Right lung (tissue), 5 donors: ENCODE measurements around the gene WLS. TPM values are rescaled to one million over a fixed set of nuclear protein-coding genes. Genes with fewer than 3 reads are reported as not detected.
"Not testable (repeated sequence)": the region's sequence is repeated elsewhere in the genome, so short reads cannot be mapped to it uniquely, and the experiment has no call there.

Experiments used
- DNase-seq, 2 donors: peaks; one replicate each; pipeline ENCODE4 v3.0.0-alpha.2; 2013
- polyA plus RNA-seq, 5 donors: library from polyadenylated mRNA; unstranded; fragments of 120-200 nt; gene quantifications; one replicate each; pipeline versions ENCODE4 v1.2.1 to v1.2.3, GENCODE V29; 2013; ENCODE audit warnings: inconsistent platforms in 1 of 5, low replicate concordance in 1 of 5; ENCODE audit not compliant: insufficient read length in 5 of 5, insufficient read depth in 1 of 5

The WLS gene
- polyA plus RNA-seq, 5 donors = 112 to 174 (median 149) TPM

DNA sequence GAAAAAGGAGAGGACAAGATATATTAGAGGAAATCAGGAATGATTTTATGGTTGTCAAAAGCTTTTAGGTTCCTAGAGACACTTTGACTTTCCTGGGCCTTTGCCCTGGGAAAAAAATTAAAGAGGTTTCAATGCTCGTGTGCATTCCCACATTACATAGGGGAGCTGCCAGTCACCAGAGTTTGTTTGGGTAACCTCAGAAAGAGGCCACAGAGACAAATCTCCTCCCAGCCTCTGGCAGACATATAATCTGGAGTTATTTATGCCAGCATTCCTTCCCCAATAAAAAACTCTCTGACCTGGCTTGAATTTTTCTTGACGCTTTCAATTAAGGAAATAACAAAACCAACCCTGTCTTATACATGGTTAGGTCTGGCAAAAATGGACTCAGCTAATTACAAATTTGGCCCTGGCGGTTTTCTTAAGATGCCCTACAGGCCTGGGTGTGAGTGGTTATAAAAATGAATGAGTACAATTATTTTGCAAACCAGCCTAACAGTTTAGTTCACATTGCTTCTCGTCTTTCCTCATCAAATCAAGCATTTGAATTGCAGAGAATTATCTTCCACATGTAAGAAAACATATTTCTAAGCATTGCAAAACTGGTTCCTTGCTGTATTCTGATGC is 63.7 kb downstream of the WLS start:
- DNase-seq = no peak

DNA sequence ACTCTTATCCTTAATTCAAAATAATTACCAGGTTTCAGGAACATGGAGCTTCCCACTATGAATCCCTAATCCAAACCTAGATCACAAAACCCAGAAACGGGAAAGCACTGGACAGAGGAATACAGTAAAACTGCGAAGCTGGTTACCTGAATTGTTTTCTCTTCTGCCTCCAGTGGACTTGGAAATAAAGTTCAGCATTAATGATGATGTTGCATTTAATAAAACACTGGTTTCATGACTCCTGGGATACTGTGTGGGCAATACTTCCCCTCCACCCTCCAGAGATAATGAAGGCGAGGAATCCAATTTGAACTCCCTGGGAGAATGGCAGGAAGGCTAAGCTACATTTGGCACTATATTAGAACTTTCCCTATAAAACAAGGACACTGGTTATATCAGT is 65.1 kb downstream of the WLS start:
- no peak for DNase-seq

DNA sequence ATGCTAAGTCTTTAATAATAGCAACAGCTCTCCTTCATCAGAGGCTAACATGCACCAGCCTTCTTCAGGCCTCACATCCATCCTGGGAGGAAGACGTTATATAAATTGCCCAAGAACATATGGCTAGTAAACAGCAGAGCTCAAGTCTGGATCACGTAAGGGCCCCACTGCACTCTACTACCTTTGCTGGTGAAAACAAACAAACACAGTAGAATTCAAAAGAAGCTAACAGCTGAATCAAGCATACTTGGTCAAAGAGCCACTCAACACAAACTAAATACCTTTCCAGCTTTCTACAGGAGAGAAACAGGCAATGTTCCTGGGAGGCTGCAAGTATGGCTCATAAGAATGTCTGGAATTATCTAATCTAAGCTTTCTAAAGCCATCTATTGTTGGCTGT is 66.0 kb downstream of the WLS start:
- DNase-seq = no peak

DNA sequence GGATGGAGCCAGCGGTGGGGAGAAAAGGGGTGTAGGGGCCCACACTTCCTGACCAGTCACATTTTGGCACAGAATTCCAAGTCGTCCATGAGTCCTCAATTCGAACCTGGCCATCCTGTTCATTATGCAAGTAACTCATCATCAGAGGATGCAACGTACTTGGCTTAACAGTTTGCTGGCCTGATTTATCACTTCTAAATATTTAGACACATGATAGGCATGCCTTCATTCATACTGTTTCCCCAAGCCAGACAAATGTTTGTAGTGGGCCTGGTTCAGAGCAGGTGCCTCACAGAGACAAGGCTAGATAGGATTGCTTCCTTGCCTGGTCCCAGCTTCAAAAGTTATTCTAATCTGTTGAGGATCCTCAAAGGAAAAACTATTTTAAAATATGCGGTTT is 66.7 kb downstream of the WLS start:
- no peak for DNase-seq

DNA sequence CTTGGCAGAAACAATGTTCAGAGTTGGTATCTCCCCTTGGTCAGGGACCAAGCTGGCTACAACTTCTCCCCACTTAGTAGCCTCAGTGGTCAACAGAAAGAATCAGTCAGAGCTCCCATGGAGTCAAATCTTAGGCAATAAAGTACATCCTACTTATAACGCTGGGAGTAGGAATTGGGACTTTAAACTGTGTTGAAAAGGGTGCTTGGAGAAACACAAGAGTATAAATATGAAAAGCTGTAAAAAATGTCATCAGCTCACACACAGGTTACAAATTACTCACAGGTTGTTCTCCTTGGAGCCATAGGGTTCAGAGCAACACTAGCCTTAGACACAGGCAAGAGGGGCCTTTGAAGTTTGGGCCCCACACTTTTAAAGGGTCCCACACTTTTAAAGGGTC is 67.4 kb downstream of the WLS start:
- DNase-seq = no peak

DNA sequence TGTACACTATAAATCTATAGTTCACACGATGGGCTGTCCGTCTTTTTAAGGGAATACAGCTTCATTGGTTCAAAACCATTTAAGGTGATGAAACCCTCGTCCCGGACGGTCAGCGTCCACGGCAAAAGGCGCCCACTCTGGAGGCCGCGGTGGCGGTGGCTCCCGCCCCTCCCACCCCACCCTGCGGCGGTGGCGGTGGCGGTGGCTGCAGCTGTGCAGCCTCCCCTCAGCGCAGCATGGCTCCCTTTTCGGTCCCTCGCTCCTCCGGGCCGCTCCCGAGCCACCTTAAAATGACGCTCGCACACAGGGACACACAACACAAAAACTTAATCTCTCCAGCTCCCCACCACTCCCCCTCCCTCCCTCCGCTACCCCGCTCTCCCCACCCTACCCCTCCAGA is 69.1 kb downstream of the WLS start:
- no peak for DNase-seq

DNA sequence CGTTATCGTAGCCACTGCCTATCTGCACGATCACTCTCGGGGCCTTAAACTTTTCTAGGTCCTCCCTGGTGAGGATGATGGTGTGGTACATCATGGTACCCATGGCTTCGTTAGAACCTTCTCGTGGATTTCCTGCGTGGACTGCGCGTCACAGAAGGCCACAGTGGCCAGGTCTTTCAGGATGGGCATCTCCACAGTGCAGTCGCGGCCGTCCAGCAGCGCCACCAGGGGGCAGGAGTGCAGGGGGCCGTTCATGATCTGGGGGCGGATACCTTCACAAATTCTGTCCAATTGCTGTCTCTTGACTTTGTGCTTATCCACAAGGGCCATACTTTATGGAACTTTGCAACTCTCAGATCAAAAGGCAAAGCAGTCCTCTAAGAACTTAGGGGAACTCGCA is 69.6 kb downstream of the WLS start:
- no peak for DNase-seq

DNA sequence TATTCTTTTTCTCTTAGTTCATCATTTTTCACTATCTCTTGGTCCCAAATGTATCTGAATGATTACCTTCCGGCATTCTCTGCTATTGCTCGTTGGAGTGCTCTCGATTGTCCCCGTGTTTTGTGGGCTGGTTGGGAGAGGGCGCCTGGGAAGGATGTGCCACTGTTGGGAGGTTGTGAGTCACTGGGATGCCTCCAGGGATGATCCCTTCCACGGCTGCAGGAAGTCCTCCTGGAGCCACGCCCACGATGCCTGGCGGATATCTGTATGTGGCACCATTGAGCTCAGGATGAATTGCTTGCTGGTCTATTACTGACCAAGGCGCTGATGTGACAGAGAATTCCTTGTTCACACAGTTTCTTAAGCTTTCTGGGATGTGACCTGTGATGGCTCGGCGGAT is 70.7 kb downstream of the WLS start:
- DNase-seq = not testable (repeated sequence)

DNA sequence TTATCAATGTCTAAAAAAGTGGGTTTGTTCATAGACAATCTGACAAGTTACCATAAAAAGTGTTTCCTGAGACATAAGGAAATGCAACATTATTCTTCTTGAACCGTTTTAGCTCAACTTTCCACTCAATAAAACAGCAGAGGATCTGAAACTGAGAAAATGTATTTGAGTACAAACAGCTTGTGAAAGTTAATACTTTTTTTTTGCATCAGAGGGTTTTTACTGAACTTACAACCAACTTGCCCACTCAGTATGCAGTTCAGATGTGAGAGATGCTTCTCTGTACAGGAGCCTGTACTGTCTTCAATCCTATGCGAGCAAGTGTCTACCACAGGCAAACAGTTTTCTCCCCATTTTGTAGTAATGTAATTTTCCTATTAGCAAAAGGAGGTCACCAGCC is 71.4 kb downstream of the WLS start:
- not testable (repeated sequence) for DNase-seq

DNA sequence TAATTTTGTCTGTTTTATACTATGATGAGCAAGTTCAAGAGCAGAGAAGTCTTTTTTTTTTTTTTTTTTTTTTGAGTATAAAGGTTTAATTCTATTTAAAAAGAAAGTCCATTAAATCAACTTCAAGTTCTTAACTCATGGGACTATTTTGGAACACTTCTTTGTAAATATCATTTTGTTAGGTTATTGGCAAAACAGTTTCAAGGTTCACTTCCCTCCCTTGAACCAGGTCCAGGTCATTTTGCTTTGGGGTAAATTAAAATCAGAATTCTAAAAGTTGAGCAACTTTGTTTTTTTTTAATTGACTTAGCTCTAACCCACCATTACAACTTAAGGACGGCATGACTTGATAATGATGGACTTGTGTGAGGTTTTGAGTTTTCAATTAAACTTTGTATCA is 72.3 kb downstream of the WLS start:
- DNase-seq = no peak

DNA sequence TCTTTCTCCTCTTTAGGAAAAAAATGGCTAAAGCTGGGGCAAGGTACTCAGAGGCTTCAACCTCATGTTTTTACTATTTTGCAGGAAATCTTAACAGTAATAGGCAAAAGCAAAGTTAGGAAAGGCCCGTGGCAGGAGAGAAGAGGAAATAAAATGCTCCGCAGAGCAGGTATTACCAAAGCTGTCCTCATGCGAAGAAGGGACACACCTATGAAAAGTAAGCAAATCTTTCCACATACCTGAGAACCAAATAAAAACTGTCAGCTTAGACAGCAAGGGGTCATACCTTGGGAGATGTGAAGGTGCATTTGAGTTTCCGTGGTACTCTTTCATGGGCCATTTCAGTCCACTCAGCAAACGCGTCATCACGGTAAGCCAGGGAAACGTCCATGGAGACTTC is 73.5 kb downstream of the WLS start:
- DNase-seq = no peak

DNA sequence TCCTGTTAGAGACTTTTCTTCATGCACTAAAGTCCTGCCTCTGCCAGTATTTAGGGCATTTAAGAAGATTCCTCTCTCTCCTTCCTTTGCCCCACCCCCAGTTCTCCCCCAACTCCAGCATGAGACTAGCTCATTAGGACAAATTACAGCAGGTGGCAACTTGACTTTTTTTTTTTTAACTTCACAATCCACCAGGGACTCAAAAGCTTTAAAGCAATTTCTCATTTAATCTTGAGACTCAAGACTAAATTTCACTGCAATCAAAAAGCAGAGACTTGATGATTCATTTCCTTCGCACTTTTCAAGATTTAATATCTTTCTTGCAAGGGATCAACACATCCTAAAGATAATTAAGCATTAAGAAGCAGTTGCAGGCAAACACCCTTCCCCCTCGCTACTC is 74.9 kb downstream of the WLS start:
- no peak for DNase-seq

DNA sequence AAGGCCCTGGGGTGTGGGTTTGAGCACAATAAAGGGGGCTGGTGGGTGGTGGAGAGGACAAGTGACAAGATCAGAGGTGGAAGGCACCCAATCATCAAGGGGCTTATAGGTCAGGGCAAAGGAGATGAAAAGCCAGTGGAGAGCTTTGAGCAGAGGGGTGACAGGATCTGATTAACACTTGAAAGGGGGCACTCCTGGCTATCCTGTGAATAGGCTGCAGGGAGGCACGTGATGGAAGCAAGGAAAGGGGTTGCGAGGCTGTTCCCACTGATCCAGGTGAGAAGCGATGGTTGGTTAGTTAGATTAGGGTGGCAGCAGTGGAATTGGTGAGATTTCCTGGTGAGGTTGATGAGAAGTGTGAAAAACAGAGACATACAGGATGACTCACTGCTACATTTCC is 80.6 kb downstream of the WLS start:
- DNase-seq = no peak

DNA sequence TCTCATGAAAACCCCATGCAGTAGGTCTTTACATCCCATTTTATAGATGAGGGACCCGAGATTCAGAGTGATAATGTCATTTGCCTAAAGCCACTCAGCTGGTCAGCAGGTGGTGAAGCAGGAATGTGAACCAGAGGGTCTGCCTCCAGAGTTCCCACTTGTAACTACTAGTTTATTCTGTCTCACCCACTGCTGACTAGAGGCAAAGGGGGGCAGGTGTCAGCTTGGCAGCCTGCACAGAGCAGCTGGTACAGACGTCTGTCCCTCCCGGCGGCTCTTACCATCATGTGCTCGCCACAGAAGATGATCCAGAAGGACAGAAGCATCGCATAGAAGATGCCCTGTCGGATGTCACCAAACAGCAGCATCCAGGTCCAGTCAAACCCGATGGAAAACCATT is 82.4 kb downstream of the WLS start:
- DNase-seq = no peak

DNA sequence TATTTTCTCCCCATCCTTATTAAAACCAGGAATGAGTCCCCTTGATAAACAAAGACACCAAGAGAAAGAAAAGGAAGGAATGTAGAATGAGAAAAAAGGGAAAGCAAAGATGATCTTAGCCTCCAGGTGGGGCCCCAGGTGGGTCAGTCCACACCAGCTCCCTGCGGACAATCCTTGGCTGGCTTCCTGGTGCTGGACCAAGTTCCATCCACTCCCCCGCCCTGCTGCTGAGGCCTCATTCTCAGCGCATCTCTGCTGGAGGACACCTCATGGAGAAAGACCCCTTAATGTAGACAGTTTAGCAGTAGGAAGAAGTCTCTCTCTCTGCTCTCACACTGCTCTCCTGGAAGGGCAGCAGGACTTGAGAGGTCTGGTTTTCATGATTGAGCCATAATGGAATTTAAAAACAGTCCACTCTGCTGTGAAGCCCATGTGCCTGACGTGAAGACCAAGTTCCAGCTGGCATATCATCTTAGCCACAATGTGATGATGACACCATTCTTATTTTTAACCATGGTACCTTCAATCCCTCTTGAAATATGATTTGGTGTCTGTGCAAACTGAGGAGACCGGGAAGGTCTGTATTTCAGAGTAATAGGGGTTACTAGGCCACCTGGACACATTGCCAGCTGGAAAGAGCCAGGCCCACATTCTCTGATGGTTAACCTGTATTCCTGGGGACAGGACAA is 83.1 kb downstream of the WLS start:
- DNase-seq = no peak

DNA sequence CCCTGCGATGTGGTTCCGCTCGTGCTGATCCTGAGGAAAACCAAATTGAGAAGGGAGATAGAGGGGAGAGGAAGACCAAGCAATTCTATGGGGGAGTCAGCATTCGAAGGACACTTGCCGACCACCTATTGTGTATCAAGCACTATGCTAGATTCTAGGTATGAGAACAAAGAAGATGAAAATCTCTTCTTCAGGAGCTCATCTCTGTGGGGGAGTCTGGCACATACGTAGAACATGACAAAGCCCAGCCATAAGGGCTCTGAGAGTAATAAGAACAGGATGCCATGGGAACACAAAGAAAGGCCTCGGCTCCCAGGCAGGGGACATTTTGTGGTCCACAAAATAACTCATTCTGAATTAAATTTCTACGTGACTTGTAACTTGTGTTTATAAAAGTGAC is 83.7 kb downstream of the WLS start:
- DNase-seq = no peak

DNA sequence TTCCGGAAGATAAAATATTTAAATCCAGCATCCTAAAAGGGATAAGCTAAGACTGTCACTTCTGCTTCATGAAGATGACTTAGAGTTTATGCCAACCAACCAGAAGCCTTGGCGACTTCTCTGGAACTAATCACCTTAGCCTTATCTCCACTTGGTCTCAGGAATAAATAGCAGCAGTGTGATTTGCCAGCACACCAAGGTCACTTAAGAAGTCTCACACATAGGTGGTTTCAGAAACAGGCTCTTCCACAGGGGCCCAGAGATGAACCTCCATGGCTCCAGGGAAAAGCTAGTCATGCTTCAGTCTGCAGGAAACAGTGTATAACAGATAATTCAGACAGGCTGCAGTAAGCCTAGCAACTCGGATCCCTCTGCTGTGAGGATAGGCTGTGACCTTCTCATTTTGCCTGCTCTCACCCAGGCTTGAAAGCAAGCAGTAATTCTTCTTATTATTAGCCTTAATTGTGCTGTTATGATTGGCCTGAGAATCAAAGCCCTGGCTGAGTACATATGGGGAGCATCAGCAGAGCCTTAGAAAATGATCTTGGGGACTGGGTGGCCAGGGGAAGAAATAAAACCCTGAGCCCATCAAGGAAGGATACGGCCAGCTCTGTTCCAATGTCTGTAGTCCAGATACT is 84.7 kb downstream of the WLS start:
- DNase-seq = no peak

DNA sequence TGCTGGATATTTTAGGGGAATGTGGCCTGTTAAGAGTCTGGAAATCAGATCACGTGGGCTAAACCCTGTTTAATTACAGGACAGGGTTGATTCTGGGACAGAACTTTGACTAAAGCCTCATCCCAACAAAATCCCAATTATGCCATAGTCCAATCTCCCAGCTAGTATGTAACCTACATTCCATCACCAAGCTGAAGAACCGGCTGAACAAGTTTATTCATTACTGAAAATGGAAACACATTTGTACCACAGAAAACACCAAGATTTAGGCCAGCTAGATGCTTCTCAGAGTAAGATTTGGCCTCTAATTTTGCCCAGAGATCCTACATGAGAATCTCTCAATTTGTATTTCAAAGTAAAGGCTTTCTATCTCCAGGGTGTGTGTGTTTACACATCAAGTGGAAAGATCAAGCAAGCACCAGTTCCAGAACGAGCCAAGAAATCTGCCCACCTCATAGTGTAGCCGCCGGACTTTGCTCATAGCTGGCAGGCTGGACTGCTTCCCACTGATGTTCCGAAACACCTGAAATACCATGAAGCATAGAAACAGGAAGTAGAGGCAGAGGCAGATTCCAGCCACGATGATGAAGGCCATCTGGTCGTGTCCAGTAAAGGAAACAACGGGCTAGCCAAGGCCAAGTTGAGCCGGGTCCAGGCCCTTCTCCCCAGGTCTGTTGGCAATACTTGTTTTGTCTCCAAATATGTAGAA is 86.8 kb downstream of the WLS start:
- DNase-seq = peak in 1 of 2 donors; percentile 12

DNA sequence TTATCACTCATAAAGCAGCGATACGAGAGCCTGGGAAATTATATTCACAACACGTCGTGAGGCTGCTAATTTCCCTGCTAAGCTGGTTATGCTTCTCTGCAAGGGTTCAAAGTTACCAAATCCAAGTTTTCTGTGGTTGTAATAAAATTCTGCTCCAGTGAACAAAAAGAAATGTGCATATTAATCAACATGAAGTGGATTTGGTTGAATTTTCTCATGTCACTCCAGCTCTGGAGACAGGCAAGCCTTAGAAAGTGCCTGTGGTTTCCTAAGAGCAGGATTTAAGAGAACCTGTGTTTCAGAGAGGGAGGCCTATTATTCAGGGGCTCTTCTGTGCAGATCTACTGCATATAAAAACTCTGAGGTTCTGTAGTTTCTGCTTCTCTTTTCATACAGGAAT is 87.5 kb downstream of the WLS start:
- DNase-seq = no peak

DNA sequence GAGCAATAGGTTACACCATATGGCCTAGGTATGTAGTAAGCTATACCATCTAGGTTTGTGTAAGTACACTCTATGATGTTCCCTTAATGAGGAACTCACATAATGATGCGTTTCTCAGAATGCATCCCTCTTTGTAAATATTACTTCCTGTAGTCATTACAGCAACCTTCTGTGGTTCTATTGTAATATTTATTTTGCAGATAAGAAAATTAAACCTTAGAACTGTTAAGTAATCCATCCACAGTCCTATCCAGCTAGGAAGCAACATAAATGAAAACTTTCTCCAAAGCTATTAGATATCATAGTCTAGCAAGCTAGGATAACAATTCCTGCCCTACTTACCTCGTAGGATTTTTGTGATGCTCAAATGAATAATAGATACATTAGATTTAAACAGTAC is 88.7 kb downstream of the WLS start:
- DNase-seq = no peak

DNA sequence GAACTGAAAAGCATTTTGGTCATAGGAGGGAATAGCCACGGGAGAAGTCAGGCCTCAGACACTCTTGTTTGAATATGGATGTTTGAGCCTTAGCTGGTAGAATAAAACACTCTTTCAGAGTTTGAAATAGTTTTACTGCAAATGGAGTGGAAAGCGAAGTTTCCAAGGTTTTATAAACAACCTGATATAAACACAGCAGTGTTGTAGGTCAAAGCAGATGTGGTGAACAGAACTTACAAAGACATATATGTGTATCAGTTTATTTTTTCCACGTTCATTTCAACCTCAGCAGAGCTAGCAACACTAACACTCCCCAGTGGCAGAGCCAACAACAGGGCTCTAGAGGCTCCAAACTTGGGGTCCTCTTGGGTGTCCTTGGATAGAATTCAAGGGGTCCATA is 89.9 kb downstream of the WLS start:
- DNase-seq = no peak

DNA sequence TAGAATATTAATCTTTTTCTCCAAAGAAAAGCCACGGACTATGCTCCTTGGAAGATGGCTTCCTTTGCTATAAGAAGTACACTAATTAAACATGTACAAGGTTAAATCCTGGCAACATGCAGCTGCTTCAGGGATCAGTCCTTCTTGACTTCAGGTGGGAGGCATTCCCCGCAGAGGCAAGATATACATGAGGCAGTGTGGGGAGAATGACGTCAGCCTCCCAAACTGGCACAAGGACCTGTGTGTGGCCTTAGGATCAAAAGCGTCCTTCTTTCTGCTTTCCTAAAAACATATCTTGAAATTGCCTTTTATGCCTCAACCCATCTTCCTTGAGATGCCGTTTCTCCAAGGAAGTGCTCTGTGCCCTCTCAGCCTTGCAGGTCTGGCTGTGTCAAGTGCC is 90.3 kb downstream of the WLS start:
- DNase-seq = no peak
